Eye (tissue), 1 donor: ENCODE results near the gene UPF2.
"Not testable (repeated sequence)": the region's sequence is repeated elsewhere in the genome, so short reads cannot be mapped to it uniquely, and the experiment has no call there.

Experiments
- DNase-seq: peaks from one replicate; pipeline ENCODE4 v3.0.0-alpha.2; 2015

UPF2 gene

GRCh38 chr10:12042797-12043651 lies at the start of gene UPF2:
Gene UPF2 (minus strand): TSS chr10:12042809. CDS start chr10:12035423, 7,386 bp downstream.
- DNase-seq: peak; percentile 99

GRCh38 chr10:12091421-12091820 lies 48.8 kb upstream of the UPF2 start:
- DNase-seq: no peak

- no peak for DNase-seq
Observed at GRCh38 chr10:12088919-12089318, 46.3 kb upstream of the UPF2 start.

GRCh38 chr10:12081879-12082557 lies 39.4 kb upstream of the UPF2 start:
- DNase-seq: no peak

- no peak for DNase-seq
Observed at GRCh38 chr10:12081470-12081869, 38.9 kb upstream of the UPF2 start.

- DNase-seq: no peak
Observed at GRCh38 chr10:12077580-12078180, 35.1 kb upstream of the UPF2 start.

GRCh38 chr10:12073526-12073925 lies 30.9 kb upstream of the UPF2 start:
- DNase-seq: no peak

GRCh38 chr10:12071441-12071840 lies 28.8 kb upstream of the UPF2 start:
- not testable (repeated sequence) for DNase-seq

GRCh38 chr10:12068449-12069269 lies 26.1 kb upstream of the UPF2 start, which contains the start of gene DHTKD1:
Gene DHTKD1 (plus strand): TSS chr10:12068954. CDS start chr10:12069034, 80 bp downstream.
- DNase-seq: peak; percentile 99

GRCh38 chr10:12067336-12067735 lies 24.7 kb upstream of the UPF2 start:
- no peak for DNase-seq

- DNase-seq: no peak
Observed at GRCh38 chr10:12063483-12063818, 20.8 kb upstream of the UPF2 start.

- no peak for DNase-seq
Observed at GRCh38 chr10:12062754-12063482, 20.3 kb upstream of the UPF2 start.

GRCh38 chr10:12061124-12061523 lies 18.5 kb upstream of the UPF2 start:
- DNase-seq: no peak

- DNase-seq: no peak
Observed at GRCh38 chr10:12056748-12057147, 14.1 kb upstream of the UPF2 start.

GRCh38 chr10:12055732-12056131 lies 13.1 kb upstream of the UPF2 start:
- DNase-seq: no peak

GRCh38 chr10:12051241-12051640 lies 8.6 kb upstream of the UPF2 start:
- DNase-seq: no peak

GRCh38 chr10:12050528-12050927 lies 7.9 kb upstream of the UPF2 start:
- DNase-seq: no peak

- DNase-seq: no peak
Observed at GRCh38 chr10:12048547-12048946, 5.9 kb upstream of the UPF2 start.

GRCh38 chr10:12045596-12045995 lies 3.0 kb upstream of the UPF2 start:
- no peak for DNase-seq

GRCh38 chr10:12042409-12042796 lies 206 bp downstream of the UPF2 start:
- no peak for DNase-seq

GRCh38 chr10:12041766-12042408 lies 722 bp downstream of the UPF2 start:
- DNase-seq: peak; percentile 40
